Ammon's horn (tissue), 1 donor: ENCODE measurements around the gene PRKG1.
"Not testable (repeated sequence)": the region's sequence is repeated elsewhere in the genome, so short reads cannot be mapped to it uniquely, and the experiment has no call there.

Experiments used
- DNase-seq: peaks from one replicate; pipeline ENCODE4 v3.0.0-alpha.2; 2016; ENCODE audit warnings: low spot score

The PRKG1 gene

DNA sequence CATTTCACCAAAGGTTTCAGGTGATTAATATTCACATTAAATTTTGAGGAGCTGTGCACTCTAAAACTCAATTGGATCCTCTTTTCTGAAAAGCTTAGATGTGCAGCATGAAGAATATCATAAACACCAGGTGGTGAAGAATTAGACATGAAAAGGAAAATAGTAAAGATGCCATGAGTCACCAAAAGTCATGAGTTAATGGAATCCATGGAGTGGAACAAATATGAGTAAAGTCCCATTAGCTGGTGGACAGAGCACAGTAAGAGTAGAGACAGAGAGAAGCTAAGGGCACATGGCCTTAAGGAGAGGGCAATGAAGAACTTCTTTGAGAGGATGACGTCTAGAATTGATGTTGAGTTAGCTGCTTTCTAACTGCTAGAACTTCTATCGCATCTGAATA lies 353.5 kb downstream of the PRKG1 start:
- DNase-seq: no peak

DNA sequence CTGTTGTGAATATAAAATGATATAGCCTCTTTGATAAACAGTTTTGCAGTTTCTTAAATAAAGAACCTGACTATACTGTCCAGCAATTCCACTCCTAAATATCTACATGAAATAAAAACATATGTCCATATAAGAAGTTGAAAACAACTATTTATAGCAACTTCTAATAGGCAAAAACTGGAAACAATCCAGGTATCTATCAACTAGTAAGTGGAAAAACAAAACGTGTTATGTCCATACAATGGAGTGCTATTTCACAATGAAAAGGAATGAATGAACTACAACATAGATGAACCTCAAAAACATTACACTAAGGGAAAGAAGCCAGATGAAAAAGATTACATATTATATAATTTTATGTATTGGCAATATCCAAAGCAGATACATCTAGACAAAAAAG lies 356.2 kb downstream of the PRKG1 start:
- no peak for DNase-seq

DNA sequence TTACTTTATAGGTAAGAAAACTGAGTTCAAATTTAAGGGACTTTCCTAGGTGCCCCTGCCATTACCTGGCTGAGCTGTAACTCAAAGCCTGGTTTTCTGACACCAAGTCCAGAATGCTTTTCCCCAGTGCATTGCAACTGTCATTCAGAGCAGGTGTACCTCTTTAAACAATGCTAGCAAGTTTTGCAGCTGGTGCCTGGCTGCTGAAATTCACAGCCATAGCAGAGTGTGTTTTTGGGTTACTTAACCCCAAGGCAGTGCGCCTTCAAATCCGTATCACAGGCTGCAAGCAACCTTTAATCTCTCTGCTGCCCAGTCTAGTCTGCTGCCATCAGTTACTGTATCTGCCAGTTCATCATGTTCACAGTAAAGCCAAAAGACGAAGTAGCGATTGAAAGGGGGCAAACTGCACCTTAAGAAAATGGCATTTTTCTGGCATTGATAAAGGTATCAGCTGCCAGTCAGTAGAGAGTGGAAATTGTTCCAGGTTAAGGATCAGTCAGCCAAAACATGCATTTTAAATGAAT lies 359.7 kb downstream of the PRKG1 start:
- no peak for DNase-seq

DNA sequence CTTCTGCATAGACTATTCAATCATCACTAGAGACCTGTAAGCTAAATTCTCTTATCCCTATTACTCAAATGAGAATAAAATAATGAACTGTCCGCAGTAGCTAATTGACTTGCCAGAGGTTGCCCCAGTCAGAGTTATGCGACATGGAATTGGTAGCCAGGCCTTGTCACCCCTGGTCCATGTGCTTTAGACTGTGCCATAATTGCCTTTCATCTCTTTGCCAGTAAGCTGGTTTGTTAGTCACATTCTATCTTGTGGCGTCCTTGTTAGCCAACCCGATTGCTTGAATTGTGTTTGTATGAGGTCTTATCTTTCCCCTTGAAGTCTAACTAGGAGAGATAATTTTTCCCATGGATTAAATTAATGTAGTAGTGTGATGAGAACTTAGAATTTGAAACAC lies 362.5 kb downstream of the PRKG1 start:
- DNase-seq: no peak

DNA sequence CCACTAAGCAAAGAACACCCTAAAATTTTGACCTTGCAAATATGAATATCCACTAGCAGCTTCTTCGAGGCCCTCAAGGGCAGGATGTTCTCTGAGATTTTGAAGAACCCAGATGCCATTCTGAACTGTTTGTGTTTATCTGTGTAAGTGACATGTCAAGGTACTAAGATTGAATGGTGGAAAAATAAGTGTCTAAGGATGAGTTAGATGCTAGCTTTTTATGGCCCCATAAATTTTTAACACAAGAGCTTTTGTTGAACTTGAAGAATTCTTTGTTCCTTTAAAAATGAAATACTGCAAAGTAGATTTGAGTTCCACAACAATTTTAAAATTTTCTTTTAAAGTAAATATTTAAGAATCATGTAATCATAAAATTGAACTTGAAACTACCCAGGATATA lies 365.4 kb downstream of the PRKG1 start:
- no peak for DNase-seq

DNA sequence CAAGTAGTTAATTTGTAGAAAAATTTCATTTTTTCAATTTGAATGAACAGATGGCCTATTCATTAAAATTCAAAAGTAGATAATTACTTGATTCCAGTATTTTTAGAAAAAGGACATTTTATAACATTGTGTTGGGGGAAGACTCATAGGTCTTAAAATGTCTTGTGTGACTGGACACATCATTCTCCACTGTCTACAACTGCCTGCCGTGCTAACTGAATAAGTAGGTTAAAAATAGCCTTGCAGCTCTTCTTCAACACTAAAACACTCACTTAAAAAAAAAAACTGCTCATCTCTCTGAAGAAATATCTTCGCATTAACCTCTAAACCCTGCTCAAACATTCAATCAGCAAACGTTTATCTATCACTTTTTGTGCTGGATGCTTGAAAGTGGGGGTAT lies 371.3 kb downstream of the PRKG1 start:
- DNase-seq: no peak

DNA sequence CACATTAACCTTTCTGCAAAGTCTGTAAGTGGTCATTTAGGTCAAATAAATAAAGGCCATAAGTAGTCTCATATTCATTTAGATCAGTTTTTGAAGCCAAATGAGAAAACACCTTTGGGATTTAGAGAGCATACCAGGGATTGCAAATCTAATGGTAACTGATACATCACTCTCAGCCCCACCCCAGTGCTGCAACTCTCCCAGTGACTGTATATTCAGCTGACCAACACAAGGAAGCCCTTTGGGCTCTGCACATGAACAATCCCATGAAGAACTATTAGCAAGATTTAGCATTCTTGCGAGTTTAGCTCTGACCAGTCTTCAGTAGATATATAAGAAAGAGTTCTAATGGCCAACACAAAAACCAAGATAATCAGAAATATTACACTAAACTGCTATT lies 372.8 kb downstream of the PRKG1 start:
- DNase-seq: no peak

DNA sequence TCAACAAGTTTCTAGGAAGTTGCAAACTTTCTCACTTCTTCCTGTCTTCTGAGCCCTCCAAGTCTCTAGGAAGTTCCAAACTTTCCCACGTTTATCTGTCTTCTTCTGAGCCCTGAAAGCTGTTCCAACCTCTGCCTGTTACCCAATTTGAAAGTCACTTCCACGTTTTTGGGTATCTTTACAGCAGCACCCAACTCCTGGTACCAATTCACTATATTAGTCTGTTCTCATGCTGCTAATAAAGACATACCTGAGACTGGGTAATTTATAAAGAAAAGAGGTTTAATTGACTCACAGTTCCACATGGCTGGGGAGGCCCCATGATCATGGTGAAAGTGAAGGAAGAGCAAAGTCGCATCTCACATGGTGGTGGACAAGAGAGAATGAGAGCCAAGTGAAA lies 381.5 kb downstream of the PRKG1 start:
- DNase-seq: not testable (repeated sequence)

DNA sequence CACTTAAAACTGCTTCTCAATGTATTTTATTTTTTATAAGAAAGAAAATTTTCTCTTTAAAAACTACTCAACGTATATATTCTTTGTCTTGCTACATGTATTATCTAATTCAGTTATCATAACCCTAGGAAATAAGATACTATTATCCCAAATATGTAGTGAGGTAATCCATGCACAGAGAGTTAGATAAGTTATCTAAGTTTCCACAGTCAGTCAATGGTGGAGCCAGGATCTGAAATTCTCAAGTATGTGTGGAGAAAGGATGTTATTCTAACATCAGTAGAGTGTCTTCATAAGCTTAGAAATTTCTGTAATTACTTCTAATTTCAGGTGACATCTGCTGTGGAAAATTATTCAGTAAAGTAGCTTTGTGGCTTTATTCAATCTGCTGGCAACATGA lies 385.2 kb downstream of the PRKG1 start:
- no peak for DNase-seq

DNA sequence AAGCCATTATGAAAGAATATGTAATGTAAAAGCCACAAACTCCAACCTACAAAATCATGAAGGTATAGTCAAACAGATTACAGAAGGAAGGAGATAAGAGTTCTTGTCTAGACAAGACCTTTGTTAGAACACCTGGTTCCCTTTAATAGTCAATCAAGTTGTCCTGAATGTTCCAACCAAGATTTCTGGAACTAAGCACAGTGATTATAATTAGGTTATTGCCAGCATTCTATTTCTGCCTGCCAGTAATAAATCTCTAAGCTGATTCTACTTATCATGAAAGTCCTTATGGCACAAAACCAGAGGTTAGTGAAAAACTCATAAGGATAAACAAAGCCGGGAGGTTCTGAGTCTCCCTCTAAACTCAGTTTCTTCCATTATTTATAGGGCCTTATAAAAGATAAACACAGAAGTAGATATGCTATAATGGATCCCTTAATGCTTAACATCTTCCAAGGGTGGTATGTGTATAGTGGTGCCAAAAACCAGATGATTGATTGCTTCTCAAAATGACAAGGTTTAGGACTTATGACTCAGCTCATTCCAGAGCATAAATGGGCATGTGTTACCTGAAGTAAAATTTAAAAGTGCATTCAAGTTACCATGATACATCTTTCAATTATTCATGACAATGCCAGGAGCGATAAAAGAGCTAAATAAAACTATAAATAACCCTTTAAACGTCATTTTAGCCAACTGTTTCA lies 387.9 kb downstream of the PRKG1 start:
- DNase-seq: no peak

DNA sequence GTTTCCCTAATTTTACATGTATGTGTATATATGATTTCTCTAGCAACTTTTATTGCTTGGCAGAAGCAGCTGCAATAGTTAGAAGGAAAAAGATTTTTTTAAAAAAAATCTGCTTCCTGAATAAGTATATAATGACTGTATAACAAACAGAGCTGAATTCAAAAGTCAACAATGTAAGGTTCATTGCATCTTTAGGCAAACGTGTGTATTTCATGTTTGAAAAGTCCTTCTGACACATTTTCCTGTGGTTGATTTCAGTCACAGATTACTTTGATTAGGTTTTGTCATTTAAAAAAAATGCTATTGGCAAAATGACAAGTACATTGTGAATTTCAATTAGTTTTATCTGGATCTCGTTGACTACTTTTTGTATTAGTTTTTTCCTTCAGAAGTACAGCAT lies 394.1 kb downstream of the PRKG1 start:
- no peak for DNase-seq

DNA sequence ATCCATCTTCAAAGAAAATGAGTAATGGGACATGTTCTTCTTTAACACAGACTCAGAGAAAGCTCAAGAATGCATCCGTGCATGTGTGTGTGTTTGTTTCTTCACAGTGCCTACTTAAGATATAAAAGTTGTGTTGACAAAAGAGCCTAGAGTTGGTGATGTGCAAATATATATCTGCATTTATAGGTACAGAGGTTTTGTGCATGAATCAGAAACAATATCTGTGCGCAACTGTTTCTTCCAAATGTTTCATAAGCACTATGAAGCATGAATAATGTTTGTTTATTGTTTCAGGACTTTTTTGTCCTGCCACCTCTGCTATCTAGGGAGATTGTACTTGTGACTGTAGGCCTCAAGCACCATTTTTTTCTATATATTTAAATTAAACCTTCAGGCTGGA lies 395.4 kb downstream of the PRKG1 start:
- no peak for DNase-seq

DNA sequence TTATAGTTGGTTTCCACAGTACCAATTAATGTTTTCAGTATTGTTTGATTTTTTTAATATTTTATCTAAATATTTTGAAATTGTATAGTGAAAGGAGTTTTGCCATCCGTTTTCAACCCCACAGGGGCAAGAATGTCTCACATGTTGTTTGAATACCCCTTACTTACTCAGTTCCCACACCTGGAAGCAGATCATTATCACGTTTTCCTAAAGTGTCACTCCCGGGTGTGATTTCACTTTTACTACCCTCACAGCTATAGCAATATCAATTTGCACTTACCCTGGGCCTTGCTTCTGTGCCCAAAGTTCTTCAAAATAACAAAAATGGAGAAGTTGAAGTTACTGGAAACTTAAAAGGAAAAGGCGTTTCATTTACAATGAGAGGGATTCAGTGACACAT lies 397.0 kb downstream of the PRKG1 start:
- DNase-seq: no peak

DNA sequence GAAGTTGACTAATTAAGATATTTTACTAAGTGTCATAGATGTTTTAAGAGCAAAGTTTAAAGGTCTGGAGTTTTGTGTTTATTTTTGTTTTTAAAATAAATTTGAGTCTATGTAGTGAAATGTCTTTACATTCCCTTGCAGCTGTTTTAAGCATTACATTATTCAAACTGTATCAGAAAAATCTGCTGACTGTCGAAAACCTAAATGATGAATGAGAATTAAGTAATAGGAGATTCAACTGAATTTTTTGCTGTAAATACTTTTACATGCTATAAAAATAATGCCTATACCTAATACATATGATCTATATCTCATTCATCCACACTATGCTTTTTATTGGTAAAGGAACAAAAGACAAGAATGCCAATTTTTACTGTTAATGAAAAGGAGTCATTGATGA lies 397.9 kb downstream of the PRKG1 start:
- no peak for DNase-seq

DNA sequence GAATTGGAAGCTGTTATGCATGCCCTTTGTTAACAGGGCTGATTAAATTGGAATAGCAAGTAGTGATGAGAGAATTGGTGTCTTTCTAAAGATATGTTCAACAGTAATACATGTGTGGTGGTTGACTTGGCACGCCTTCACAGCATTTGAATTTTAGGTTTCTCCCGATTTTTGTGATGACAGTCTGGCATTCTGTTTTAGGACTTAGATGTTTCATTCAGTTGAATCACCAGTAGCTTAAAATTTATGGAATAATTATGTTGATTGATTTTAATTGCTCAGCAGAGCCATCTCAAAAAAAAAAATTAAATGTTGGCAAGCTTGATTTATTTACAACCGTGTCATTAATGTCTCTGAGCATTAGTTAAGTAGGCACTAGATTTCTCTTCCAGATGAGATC lies 405.4 kb downstream of the PRKG1 start:
- DNase-seq: no peak

DNA sequence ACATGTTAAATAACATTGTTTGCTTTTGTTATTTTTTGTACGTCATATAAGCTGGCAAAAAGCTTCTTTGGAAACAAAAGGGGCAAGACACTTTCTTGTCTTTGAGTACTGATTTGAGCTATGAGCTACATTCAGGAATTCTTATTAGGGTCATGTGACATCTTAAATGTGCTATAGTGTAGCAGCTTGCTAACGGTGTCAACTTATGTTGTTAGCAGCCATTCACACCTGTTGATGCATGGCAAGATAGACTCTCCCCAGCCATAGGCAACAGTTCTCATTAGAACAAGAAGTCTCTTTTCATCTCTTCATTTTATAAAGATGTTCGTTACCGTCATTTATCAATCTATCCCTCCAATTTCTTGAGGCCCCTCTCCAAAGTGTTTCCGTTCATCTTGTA lies 411.4 kb downstream of the PRKG1 start:
- no peak for DNase-seq

DNA sequence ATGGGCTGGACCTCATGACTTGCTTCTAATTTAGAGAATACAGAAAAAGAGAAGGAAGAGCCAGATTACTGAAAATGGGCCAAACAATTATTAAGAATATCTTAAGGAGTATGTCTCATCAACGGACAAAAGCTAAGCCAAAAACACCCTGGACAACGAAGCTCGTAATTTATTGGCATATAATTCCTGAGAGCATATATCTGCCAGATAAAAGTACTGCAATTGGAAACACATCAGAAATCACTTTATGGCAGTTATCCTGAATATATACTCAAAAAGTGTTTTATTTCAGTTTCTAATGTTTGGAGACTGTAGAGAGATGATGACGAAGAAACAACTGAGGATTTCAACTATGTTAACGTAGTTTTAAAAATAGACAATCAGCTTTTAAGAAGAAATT lies 413.3 kb downstream of the PRKG1 start:
- no peak for DNase-seq

DNA sequence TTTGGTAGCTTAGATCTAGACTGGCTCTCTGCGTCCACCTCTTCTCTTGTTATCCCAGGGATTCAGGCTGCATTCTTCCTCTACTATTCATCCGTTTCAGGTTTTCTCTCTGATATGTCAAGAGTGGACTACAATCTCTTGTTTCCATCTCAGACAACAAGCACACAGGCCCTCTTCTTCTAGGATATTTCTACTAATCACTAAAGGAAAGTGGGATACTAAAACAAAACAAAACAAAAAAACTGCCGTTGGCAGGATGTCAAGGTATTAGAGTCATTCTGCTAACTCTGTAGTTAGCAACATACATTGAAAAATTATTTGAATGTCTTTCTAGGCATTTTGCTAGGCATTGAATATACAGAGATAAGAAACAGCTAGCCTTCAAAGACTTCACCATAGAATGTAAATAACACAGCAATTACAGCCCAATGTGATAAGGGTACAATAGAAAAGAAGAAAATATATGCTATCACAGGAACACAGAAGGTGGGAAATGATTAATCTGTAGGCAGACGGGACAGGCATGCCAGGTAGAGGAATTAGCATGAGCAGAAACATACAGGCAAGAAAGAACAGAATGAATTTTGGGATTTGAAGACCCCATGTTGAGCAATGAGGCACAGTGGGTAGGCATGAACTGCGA lies 414.6 kb downstream of the PRKG1 start:
- DNase-seq: no peak

DNA sequence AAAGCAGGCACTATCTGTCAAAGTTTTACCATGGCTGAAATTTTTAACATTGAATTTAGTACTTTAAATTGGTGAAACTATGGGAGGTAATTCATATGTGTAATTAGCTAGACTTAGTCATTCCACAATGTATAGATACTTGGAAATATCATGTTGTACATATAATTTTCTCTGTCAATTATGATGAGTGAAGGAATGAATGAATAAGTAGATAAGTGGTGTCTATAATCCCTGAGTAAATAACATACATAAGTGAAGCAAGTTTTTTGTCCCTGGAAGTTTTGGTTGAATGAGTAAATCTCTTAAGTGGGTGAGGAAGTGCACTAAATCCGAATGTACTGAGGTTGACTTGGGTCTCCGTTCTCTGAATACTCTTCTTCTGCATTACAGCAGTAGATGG lies 424.1 kb downstream of the PRKG1 start:
- no peak for DNase-seq

DNA sequence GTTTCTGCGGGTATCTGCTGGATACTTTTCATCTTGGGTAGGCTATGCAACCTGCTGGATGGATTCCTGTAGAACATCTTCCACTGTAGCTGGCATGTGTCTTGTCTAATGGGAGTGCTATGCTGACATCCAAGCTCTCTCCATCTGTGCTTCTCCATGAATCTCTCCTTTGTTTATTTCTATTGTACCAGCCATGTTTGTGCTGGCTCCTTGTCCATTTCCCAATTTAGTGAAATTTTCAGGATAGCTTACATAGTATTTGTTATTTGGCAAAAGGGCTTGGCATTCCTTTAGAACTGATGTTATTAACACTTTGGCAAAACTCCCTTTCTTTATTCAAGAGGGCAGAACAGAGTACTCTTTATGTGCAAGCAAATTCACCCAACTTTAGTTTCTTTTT lies 427.1 kb downstream of the PRKG1 start:
- peak; percentile 29 for DNase-seq

DNA sequence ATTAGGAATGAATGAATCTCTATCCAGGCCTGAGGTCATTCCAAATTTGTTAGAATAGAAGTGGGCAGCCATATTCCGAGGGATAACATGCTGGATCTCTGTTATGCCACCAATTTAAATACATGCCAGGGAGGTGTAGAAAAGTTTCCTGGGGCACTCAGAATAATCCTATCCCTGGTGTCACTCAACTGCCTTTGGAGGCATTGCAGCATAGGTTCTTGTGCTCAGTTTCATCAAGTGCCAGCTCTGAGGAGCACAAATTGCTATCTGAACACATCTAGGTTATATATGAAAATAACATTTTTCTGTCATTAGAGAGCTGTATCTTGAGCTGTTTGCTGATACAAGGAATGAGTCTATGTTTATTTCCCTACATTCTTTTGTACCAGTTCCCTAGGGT lies 427.8 kb downstream of the PRKG1 start:
- DNase-seq: no peak

DNA sequence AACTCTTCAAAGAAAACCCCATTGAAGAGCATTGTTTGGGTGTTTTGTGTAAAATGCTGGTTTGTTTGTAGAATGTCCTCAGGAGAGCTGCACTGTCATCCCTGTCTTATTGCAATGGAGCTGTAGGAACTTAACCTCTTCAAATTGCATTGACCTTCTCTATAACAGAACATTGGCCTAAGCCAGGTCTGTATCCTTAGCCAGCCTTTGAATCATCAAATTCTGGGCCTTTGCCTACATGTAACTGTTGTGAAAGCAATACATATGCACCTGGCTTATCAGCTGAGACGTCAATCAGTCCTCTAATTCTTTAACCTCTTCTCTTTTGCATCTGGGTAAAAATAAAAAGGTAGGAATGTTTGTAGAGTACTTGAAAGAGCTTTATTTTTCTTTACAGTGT lies 429.1 kb downstream of the PRKG1 start:
- DNase-seq: no peak

DNA sequence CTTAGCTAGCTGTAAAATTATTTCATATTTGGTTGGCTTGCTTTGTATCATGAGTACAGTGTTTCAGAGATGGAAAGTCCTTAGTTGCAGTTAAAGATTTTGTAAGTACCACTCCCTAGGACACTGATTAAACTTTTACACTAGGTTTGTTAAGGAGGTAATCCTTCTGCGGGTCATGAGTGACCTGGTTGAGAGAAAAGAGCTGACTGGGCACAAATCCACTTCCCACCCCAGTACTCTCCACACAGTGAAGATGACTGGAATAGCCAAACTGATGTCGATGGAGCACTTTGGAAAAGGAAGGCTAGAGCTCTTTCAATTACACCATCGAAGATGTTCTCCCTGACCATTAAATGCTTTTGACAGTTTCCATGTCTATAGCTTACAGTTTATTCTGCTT lies 433.2 kb downstream of the PRKG1 start:
- no peak for DNase-seq

DNA sequence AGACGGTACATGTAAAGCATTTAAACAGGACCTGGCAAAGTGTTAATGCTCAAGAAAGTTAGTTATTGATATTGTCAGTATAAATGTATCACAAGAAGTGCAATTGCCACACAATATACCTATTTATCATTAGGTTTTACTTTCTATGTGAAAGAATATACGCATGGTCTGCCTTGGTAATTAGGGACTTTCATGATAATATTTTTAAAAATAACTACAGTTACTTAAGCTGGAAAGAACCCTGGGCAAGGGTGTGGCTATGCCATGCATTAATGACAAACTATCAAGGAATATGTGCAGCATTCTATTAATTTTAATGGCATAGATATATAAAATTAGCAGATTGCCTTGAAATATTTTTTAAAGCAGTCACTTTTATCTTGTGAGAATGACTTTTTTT lies 433.9 kb downstream of the PRKG1 start:
- DNase-seq: no peak
